Measurements from ENCODE around the gene KRT6A.

KRT6A gene

GRCh38 chr12:52527121-52527800 is 34.2 kb upstream of the KRT6A start:
- TF ChIP-seq CTCF (IDR thresholded peaks at IDR 0.05; ENCODE audit: unreplicated experiment in 3 of 3) = no peak
- no peaks in the 10 kb centered on the region for H3K36me3 Mint-ChIP-seq (ENCODE audit: low read depth)
- H3K4me3 Mint-ChIP-seq = no peak overlapping the region
- no peaks in the 10 kb centered on the region for H3K4me1 Mint-ChIP-seq
- H3K27me3 Mint-ChIP-seq (ENCODE audit: low read depth) = peaks cover 10% of the 10 kb centered on the region
- no peak overlapping the region for H3K27ac Mint-ChIP-seq
- H3K9me3 Mint-ChIP-seq = no peaks in the 10 kb centered on the region

DNA sequence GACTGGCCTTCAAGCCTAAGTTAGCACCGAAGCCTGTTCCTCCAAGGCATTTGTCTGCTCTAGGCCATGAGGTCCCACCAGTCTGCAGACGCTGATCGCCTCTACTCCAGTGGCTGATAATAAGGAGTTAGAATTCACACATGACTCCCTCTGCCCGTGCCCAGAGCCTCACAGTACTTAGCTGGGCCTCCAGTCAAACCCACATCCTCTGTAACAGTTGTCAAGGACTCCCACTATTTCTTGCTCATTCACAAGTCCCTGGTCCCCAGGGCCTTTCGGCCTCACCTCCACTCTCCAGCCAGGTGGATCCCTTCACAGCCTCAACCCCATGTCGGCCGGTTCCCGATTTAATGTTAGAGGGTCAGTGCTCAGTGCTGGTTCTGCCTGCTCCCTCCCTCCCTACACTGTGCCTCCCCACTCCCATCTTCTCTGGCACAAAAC is 33.5 kb upstream of the KRT6A start:
- peaks cover 9% of the 10 kb centered on the region for H3K27me3 Mint-ChIP-seq (ENCODE audit: low read depth)

DNA sequence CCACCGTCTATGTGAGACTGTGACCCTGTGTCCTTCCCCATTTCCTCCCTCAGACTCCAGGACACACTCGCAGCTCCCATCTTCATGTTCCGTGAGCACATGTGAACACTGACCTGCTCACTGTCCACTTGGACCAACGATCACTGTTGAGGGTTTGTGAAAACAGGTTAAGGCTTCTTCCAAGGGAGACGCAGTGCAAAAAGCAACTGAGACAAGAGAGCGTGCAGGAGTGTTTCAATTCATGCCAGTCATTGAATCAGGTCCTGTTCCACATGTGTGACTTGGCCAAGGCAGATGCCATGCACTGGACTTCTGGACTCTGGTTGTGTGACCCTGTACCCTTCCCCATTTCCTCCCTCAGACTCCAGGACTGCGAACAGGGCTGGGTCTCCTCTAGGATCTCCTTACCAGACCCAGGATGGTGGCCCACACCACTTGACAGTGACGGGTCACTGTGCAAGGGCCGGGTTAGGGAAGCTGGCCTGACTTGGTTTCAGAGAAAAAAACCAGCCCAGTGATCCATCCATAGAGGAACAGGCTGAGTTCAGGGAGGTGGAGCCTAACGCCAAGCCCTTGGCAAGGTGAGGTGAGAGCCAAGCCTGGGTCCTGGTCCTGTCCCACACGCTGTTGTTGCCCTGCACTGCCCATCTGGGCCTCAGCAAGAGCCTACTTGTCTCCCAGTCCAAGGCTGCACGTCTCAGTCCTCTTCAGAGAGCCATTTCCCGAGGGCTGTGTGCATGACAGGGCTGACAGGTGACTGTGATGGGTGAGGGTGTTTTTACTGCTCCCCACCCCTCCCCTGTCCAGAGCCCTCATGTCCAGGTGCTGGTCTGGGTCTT is 32.8 kb upstream of the KRT6A start:
- no peaks in the 10 kb centered on the region for H3K36me3 Mint-ChIP-seq (ENCODE audit: low read depth)

More for the DNA sequence above, 33.5 kb upstream of the KRT6A start:
- H3K4me1 Mint-ChIP-seq = no peaks in the 10 kb centered on the region
- no peaks in the 10 kb centered on the region for H3K36me3 Mint-ChIP-seq (ENCODE audit: low read depth)
- no peak overlapping the region for H3K27ac Mint-ChIP-seq
- H3K4me3 Mint-ChIP-seq = no peak overlapping the region
- TF ChIP-seq CTCF (IDR thresholded peaks at IDR 0.05; ENCODE audit: unreplicated experiment in 3 of 3) = no peak
- H3K9me3 Mint-ChIP-seq = no peaks in the 10 kb centered on the region

GRCh38 chr12:52524898-52525591 is 32.0 kb upstream of the KRT6A start:
- no peak overlapping the region for H3K27ac Mint-ChIP-seq
- H3K9me3 Mint-ChIP-seq = no peaks in the 10 kb centered on the region
- H3K4me3 Mint-ChIP-seq = no peak overlapping the region
- H3K4me1 Mint-ChIP-seq = no peaks in the 10 kb centered on the region
- H3K36me3 Mint-ChIP-seq (ENCODE audit: low read depth) = no peaks in the 10 kb centered on the region
- TF ChIP-seq CTCF (IDR thresholded peaks at IDR 0.05; ENCODE audit: unreplicated experiment in 3 of 3) = no peak
- peaks cover 9% of the 10 kb centered on the region for H3K27me3 Mint-ChIP-seq (ENCODE audit: low read depth)

More for the DNA sequence above, 32.8 kb upstream of the KRT6A start:
- no peak for TF ChIP-seq CTCF (IDR thresholded peaks at IDR 0.05; ENCODE audit: unreplicated experiment in 3 of 3)
- H3K4me1 Mint-ChIP-seq = no peaks in the 10 kb centered on the region
- H3K27me3 Mint-ChIP-seq (ENCODE audit: low read depth) = peaks cover 9% of the 10 kb centered on the region
- H3K27ac Mint-ChIP-seq = no peak overlapping the region
- H3K9me3 Mint-ChIP-seq = no peaks in the 10 kb centered on the region
- H3K4me3 Mint-ChIP-seq = no peak overlapping the region

GRCh38 chr12:52524241-52524897 is 31.3 kb upstream of the KRT6A start:
- Mint-ChIP-seq H3K36me3 (ENCODE audit: low read depth) (no peaks in the 10 kb centered on the region), H3K9me3 (no peaks in the 10 kb centered on the region), H3K27me3 (ENCODE audit: low read depth) (peaks cover 9% of the 10 kb centered on the region), H3K27ac (no peak overlapping the region), H3K4me1 (no peaks in the 10 kb centered on the region), H3K4me3 (no peak overlapping the region)
- no peak for TF ChIP-seq CTCF (IDR thresholded peaks at IDR 0.05; ENCODE audit: unreplicated experiment in 3 of 3)
